Upper lobe of left lung (tissue), 4 donors: Measurements from ENCODE around the gene CCDC88B.

Source experiments
- POLR2AphosphoS5 ChIP-seq, 2 donors: sonication (generic); formaldehyde crosslinking; IDR thresholded peaks; one replicate each; pipeline ENCODE4 v1.5.1; 2017; ENCODE audit warnings: antibody characterized with exemption in 2 of 2
- TF ChIP-seq, protein P1 (sequence below), 6 experiments: fragments of 450-650 bp in 4 of 6; fragments of 200-600 bp in 2 of 6; sonication (generic) in 2 of 6; IDR thresholded peaks; one replicate each; pipeline ENCODE4 v1.5.1; 2016 to 2019; ENCODE audit warnings: antibody characterized with exemption in 6 of 6

DNA sequence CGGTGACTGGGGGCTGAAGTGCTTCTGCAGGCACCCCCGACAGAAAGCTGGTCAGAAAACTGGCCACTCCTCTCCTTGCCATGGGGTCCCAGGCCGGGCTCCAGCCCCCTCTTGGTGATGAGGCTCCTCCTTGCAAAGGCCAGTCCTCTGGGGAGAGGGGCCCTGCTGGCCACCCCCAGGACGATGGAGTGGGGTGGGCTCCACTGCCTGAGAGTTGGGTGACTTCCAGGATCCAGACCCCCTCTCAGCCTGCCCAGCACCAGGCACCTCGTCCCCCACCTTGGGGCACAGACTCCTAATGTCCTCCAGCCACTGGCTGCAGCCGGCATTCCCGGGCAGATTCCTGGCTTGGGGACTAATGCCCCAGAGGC is 18.5 kb downstream of the CCDC88B start:
- TF ChIP-seq, protein P1, sequence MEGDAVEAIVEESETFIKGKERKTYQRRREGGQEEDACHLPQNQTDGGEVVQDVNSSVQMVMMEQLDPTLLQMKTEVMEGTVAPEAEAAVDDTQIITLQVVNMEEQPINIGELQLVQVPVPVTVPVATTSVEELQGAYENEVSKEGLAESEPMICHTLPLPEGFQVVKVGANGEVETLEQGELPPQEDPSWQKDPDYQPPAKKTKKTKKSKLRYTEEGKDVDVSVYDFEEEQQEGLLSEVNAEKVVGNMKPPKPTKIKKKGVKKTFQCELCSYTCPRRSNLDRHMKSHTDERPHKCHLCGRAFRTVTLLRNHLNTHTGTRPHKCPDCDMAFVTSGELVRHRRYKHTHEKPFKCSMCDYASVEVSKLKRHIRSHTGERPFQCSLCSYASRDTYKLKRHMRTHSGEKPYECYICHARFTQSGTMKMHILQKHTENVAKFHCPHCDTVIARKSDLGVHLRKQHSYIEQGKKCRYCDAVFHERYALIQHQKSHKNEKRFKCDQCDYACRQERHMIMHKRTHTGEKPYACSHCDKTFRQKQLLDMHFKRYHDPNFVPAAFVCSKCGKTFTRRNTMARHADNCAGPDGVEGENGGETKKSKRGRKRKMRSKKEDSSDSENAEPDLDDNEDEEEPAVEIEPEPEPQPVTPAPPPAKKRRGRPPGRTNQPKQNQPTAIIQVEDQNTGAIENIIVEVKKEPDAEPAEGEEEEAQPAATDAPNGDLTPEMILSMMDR (IDR thresholded peaks at IDR 0.05): no peak
- TF ChIP-seq POLR2AphosphoS5 (IDR thresholded peaks at IDR 0.05): no peak
